LNCaP clone FGC (cell line): ENCODE measurements around the gene SLC17A7.
A peak's percentile ranks its signal among the peaks of the same experiment; 100 is the strongest.
"Not testable (repeated sequence)": the region's sequence is repeated elsewhere in the genome, so short reads cannot be mapped to it uniquely, and the experiment has no call there.

ENCODE experiments used
- DNase-seq: peaks from one replicate; pipeline ENCODE4 v3.0.0-alpha.2; 2011; ENCODE audit warnings: low read depth
- H3K4me3 ChIP-seq: 2 replicates; pipeline ENCODE4 v1.5.1; 2011; ENCODE audit warnings: mild to moderate bottlenecking, low read depth, low read length, control low read depth
- CTCF ChIP-seq: IDR thresholded peaks from 2 replicates; pipeline ENCODE4 v1.5.1; 2012; ENCODE audit warnings: mild to moderate bottlenecking; ENCODE audit not compliant: control insufficient read depth, insufficient read depth; ENCODE audit errors: extremely low read depth

The SLC17A7 gene

GRCh38 chr19:49474542-49474924 lies 33.2 kb upstream of the SLC17A7 start:
- no peak for TF ChIP-seq CTCF
- no peak for DNase-seq
- peak overlapping the region; percentile 40 for H3K4me3 ChIP-seq

DNA sequence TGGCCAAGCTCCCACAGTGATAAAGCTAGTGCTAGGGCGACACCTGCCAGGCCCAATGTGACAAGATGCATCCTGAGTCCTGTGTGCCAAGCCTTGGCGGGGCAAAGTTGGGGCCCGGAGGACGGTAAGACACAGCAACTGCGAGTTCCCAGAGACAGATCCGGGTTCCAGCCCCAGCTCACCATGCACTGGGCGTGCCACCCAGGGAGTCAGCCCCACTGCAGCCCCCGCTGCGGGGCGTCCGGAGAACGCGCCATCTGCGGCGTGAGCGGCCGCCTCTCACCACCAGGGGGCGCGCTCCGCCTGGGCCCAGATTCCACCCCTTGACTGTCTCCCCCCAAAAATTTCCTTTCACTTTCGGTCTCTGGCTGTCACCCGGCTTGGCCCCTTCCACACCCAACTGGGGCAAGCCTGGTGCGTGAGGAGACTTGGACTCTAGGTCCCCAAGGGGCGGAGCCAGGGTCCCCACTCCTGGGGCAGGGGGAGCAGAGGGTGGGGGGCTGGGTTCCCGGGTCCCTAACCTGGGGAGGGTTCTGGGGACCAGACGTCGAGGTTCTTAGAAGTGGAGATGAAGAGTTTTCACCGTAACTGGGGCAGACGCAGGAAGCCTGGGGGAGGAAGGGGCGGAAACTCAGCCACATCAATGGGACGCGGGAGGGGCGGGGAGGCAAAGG lies 32.7 kb upstream of the SLC17A7 start, which contains the start of gene FLT3LG:
FLT3LG (plus strand) TSS at position 348 of the 674 bp plus-strand sequence. CDS start 425 bp downstream, outside the sequence.
- peak within 1 kb of the TSS; percentile 40 for H3K4me3 ChIP-seq
- no peak for DNase-seq
- TF ChIP-seq CTCF: peak; percentile 93

DNA sequence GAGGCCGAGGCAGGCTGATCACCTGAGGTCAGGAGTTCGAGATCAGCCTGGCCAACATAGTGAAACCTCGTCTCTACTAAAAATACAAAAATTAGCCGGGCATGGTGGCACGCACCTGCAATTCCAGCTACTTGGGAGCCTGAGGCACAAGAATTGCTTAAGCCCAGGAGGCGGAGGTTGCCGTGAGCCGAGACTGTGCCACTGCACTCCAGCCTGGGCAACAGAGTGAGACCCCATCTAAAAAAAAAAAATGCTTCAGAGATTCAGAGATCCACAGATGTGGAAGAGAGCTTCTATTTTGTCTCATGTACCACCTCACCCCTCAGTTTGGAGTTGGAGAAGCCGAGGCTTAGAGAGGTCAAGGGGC lies 32.2 kb upstream of the SLC17A7 start:
- H3K4me3 ChIP-seq, DNase-seq: not testable (repeated sequence)

- DNase-seq: no peak
- TF ChIP-seq CTCF: no peak
- no peak overlapping the region for H3K4me3 ChIP-seq
Observed at GRCh38 chr19:49472936-49473335, 31.6 kb upstream of the SLC17A7 start.

DNA sequence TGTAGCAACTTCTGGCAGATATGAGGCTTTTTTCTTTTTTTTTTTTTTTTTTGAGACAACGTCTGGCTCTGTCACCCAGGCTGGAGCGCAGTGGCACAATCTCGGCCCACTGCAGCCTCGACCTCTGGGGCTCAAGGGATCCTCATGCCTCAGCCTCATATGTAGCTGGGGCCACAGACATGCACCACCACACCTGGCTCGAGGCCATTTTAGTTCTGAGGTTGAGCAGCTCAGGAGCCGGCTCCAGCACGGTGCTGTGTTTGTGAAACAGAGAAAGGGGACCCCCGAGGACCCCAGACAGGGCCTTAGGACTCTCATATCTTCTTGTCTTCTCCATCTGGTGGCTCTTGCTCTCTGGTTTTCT lies 29.3 kb upstream of the SLC17A7 start:
- H3K4me3 ChIP-seq: no peak overlapping the region
- no peak for TF ChIP-seq CTCF
- no peak for DNase-seq

DNA sequence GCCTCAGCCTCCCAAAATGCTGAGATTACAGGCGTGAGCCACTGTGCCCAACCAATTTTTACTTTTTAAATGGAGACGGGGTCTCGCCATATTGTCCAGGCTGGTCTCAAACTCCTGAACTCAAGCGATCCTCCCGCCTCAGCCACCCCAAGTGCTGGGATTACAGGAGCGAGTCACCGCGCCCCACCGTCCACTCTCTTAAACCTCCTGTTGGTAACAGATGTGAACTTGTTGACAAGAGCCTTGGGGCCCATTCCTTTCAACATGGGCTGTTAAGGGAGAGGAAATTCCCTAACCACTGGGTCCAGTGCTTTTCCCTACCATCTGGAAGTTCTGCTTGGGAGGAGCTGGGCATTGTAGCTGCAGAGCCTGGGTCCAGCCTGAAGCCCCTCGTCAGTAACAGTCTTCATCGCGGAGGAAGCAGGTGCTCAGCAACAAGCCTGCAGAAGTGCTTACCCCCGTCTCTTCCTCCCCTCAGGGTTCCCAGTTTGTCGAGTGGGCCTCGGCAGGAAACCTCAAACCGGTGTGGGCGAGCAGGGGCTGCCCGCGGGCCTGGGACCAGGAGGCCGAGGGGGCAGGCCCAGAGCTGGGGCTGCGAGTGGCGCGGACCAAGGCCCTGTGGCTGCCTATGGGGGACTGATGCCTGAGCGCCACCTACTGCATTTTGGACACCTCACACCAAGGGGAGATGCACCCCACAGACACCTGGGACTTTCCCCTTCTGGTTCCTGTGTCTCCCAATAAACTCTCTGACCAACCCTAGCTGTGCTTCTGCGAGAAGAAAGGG lies 28.7 kb upstream of the SLC17A7 start:
- DNase-seq: no peak
- no peak overlapping the region for H3K4me3 ChIP-seq
- TF ChIP-seq CTCF: 0 out of 2 replicates have a peak, but pooled peaks have one; percentile 6

DNA sequence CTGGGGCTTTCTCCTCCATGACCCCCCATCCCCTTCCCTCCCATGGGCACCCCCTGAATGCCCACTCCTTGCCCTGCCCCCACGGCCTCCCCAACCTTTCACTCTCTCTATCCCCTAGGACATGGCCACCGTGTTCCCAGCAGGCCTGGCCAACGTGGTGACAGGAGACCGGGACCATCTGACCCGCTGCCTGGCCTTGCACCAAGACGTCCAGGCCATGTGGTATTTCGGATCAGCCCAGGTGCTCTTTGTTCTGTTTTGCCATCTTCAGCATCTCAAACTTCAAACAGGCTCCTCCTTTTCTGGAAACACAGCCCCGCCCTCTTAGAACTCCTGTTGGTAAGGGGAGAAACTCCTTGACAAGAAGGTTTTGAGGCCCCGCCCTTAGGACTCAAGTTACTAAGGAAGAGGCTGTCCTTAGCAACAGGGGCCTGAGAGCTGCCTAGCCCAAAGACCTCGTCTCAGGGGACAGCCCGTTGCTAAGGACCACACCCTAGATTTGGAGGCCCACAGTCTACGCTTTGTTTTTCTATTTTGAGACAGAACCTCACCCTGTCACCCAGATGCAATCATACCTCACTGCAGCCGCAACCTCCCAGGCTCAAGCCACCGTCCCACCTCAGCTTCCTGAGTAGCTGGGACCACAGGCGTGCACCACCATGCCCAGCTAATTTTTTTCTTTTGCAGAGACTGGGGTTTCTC lies 27.6 kb upstream of the SLC17A7 start:
- no peak overlapping the region for H3K4me3 ChIP-seq
- peak; percentile 50 for DNase-seq
- TF ChIP-seq CTCF: no peak
